Epithelial cell of esophagus (primary cell): Measurements from ENCODE around the gene OTUB1.

Experiments used
- DNase-seq: peaks from one replicate; pipeline ENCODE4 v3.0.0; 2010; ENCODE audit warnings: low read depth
- H3K4me3 ChIP-seq: 2 replicates; pipeline ENCODE4 v1.5.1; 2011; ENCODE audit warnings: mild to moderate bottlenecking, low read length, control low read depth
- TF ChIP-seq, protein P1 (sequence below): IDR thresholded peaks from 2 replicates; pipeline ENCODE4 v1.5.1; 2011; ENCODE audit warnings: low read depth, mild to moderate bottlenecking, low read length, control low read depth, inconsistent platforms; ENCODE audit not compliant: insufficient read depth; ENCODE audit errors: missing control alignments

Gene OTUB1

DNA sequence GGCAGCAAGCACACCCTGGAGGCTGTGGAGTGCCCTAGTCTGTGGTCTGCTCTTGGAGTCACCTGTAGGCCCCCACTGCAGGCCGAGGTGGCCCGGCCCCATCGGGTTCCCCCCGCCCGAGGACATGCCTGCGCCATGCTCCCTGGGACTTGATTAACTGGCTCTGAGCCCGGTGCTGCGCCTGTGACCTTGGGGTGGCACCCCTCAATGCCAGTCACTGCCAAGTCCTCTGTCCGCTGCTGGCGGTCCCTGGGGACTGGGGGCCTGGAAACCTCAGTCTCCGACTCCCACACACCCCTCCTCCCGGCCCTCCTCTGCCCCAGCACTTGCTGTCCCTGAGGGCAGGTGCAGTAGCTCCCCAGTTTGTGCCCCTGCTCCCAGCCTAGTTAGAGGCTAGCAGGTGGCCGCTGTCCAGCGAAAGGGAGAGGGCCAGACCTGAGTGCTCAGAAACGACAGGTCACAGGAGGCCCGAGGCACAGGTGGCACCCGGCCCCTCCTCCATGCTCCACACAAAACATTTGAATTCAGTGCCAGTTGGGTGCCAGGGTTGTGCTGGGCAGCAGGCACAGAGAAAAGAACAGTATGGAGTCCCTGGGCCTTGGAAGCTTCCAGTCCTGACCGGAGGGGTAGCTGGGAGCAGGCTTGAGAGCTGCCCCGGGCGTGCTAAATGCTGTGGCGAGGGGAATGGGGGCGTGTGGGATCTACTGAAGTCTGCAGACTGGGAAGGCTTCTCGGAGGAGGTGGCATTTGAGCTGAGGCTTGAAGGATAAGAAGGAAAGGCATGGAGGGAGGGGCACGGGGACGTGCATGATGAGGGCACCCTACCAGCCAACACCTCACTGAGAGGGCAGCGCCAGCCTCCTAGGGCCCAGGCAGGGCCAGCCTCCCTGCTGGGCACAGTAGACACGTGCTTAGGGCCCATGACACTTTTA lies 33.1 kb downstream of the OTUB1 start:
- TF ChIP-seq, protein P1, sequence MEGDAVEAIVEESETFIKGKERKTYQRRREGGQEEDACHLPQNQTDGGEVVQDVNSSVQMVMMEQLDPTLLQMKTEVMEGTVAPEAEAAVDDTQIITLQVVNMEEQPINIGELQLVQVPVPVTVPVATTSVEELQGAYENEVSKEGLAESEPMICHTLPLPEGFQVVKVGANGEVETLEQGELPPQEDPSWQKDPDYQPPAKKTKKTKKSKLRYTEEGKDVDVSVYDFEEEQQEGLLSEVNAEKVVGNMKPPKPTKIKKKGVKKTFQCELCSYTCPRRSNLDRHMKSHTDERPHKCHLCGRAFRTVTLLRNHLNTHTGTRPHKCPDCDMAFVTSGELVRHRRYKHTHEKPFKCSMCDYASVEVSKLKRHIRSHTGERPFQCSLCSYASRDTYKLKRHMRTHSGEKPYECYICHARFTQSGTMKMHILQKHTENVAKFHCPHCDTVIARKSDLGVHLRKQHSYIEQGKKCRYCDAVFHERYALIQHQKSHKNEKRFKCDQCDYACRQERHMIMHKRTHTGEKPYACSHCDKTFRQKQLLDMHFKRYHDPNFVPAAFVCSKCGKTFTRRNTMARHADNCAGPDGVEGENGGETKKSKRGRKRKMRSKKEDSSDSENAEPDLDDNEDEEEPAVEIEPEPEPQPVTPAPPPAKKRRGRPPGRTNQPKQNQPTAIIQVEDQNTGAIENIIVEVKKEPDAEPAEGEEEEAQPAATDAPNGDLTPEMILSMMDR, result no peak
- no peak overlapping the region for H3K4me3 ChIP-seq
- no peak for DNase-seq

DNA sequence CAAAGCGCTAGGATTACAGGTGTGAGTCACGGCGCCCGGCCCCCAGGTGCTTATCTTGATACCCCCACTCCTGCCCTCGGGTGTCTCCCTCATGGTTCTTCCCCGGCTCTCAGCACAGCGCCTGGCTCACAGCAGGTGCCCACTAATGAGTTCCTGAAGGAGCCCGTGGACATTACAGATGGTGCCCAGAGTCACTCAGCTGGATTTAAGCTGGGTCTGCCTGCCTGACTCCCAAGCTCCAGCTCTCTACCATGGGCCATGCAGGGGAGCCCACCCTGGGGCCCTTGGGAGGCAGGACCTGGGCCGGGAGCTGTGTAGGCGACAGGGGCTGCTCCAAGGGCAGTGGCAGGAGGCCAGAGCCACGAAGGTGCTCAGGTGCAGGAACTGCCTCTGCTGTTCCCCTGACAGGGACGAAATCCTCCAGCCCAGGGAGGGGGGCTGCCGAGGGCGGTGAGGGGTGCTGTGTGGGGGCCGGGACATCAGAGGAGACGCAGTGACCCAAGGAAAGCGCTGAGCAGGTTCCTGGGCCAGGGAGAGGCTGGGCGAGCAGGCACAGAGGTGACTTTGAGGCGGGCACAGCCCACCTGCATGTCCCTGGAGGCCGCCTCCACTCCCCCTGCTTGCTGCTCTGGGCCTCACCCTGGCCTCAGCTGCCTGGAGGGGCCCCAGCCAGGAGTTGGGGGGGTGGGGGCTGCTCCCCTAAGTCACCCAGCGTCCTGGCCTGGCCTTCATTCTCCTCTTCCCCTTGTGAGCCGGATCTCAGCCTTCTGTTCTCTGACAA lies 34.9 kb downstream of the OTUB1 start:
- no peak overlapping the region for H3K4me3 ChIP-seq
- DNase-seq, result no peak
- TF ChIP-seq, protein P1, result no peak

DNA sequence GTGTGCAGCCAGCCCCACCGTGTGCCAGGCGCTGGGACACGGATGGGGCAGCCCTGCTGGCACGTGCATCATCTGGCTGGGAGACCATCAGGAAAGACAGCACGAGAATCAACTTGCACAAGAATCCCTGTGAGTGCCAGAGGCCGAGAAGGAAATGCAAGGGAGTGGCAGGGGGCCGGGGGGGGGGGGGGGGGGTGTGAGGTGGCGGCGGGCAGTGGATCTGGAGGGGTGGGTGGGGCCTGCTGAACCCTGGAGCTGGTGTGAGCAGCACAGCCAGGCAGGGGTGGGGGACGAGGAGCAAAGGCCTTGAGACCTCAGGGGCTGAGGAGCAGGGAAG lies 35.5 kb downstream of the OTUB1 start:
- H3K4me3 ChIP-seq, result no peak overlapping the region
- peak; percentile 58 for DNase-seq
- TF ChIP-seq, protein P1, result peak; percentile 30

DNA sequence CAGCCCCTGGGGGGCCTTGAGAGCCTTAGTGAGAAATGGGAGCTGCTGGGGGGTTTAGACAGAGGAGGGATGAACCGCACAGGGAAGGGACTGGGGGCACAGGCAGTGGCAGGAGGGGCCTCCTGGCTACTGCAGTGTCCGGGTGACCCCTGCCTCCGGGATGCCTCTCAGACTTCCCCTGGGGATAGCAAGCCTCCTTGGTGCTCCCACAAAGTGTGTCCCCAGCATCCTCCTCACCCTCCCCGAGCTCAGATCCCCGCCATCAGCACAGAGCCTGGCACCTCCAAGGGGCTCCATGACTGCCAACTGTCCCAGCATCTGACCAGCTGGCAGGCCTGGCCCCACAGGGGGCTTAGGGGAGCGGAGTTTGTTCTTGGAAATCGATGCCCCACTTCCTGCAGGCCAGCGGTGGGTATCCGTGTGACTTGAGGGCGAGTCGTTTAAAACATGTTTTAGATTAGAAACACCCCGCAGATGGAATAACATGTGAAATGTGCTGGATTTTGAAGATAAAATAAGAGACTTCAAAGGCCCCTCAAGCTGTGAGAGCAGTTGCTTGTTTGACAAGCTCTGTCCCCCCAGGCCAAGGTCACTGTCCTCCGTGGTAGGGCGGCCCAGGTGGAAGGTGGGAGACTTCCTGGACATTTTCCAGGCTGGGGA lies 36.0 kb downstream of the OTUB1 start:
- no peak overlapping the region for H3K4me3 ChIP-seq
- DNase-seq, result no peak
- TF ChIP-seq, protein P1, result no peak

DNA sequence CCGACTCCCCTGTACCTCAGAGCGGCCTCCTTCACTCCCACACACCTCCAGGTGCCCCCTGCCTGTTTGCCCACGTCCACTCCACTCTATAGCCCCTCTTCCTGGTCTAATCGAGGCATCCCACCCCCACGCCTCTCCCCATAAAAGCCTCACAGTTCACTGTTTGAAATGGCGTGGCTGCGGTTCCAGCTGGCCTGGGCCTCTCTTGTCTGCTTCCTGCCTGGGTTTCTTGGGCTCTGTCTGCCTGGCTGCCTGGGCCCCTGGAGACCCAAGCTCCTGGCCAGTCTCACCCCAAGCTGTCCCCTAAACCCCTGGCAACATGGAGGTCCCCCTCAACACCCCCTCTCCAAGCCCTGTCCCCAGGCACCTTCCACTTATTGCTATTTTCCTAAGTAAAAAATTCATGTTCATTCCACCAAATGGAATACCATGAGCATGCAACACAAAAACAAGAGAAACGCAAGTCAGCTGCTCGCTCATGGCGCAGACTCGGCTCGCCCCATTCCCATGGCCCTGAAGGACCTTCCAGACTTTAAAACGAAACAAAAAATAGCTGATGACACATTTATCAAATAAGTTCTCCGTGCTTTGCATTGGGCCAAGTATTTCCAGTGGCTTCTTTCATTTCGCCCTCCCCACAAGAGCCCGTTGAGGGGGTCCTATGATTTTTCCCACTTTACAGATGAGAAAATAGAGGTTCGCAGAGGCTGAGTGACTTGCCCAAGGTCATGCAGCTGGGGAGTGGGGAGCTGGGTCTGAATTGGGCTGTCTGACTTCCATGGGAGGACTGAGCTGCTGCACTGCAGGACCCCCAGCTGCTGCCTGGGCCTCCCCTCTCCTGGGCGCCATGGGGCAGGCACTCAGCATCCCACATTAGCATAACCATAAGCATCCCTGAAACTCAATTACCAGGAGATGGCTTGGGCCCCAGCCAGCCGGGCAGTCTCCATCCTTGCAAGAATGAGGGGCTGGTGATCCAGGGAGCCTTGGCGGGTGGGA lies 37.8 kb downstream of the OTUB1 start:
- no peak for DNase-seq
- TF ChIP-seq, protein P1, result no peak
- H3K4me3 ChIP-seq, result no peak overlapping the region

DNA sequence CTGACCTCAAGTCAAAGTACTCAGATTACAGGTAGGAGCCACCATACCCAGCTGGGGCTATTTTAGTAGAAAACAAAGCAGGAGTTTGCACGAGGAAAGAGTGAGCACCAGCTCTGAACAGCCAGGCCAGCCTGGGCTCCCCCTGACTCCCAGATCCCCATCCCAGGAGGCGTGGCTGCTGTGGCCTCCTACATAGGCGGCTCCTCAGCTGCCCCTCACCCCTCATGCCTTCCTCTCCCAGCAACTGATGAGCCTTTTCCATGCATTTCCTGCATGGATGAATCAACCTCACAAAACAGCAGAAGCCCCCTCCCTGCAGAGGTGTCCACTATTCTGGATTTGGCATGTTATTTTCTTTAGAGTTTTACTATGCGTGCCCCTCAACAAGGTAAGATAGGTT lies 39.0 kb downstream of the OTUB1 start:
- no peak overlapping the region for H3K4me3 ChIP-seq
- TF ChIP-seq, protein P1, result no peak
- no peak for DNase-seq
